HEK293 (cell line): ENCODE results near the gene RHBDF2.

Experiments used
- CTCF ChIA-PET: fragments of 350-600 bp; formaldehyde crosslinking; extraction: SDS; loops from one replicate; lab custom pipeline; 2021; ENCODE audit warnings: antibody characterized with exemption; lab: Yijun Ruan, JAX
- POLR2A ChIA-PET: fragments of 300-600 bp; formaldehyde crosslinking; extraction: SDS; loops from one replicate; lab custom pipeline; 2020; ENCODE audit warnings: antibody characterized with exemption, inconsistent platforms; lab: Yijun Ruan, JAX
- H3K27ac ChIP-seq: fragments of 200-500 bp; sonication (Bioruptor generic); 2 replicates; pipeline ENCODE4 v1.5.1; 2014; ENCODE audit warnings: low read depth, low read length, control low read depth, inconsistent platforms; ENCODE audit errors: extremely low read depth
- H3K36me3 ChIP-seq, 2 experiments: fragments of 200-500 bp in 1 of 2; sonication (Bioruptor generic) in 1 of 2; 1 replicate in 1 of 2; 2 replicates in 1 of 2; pipeline ENCODE4 v1.5.1; 2014 to 2017; ENCODE audit warnings: inconsistent platforms in 2 of 2, low read length in 2 of 2; ENCODE audit not compliant: control insufficient read depth in 2 of 2, insufficient read depth in 1 of 2
- H3K4me1 ChIP-seq: fragments of 200-500 bp; sonication (Bioruptor generic); 2 replicates; pipeline ENCODE4 v1.5.1; 2014; ENCODE audit warnings: mild to moderate bottlenecking, low read length, inconsistent platforms; ENCODE audit not compliant: control insufficient read depth, insufficient read depth
- H3K4me3 ChIP-seq: 2 replicates; pipeline ENCODE4 v1.5.1; 2011; ENCODE audit warnings: low read depth, mild to moderate bottlenecking, control low read depth, low read length, moderate library complexity
- H3K9me3 ChIP-seq: fragments of 200-500 bp; sonication (Bioruptor generic); 2 replicates; pipeline ENCODE4 v1.5.1; 2014; ENCODE audit warnings: low read depth, low read length, inconsistent platforms; ENCODE audit not compliant: control insufficient read depth, insufficient read depth
- BCL11A ChIP-seq: fragments of 450-650 bp; formaldehyde crosslinking; IDR thresholded peaks from 2 replicates; pipeline ENCODE4 v1.5.1; 2016; ENCODE audit warnings: low read depth, missing biosample characterization, missing genetic modification characterization
- HIC1 ChIP-seq: fragments of 450-650 bp; formaldehyde crosslinking; IDR thresholded peaks from 2 replicates; pipeline ENCODE4 v1.5.1; 2016; ENCODE audit warnings: missing biosample characterization, missing genetic modification characterization
- IKZF3 ChIP-seq: fragments of 450-650 bp; IDR thresholded peaks from 2 replicates; pipeline ENCODE4 v1.5.0; 2018; ENCODE audit warnings: missing biosample characterization, mild to moderate bottlenecking, missing genetic modification characterization, moderate library complexity
- PRDM4 ChIP-seq: fragments of 450-650 bp; formaldehyde crosslinking; IDR thresholded peaks from 2 replicates; pipeline ENCODE4 v1.5.1; 2017; ENCODE audit warnings: missing biosample characterization, missing genetic modification characterization
- RBAK ChIP-seq: fragments of 450-650 bp; formaldehyde crosslinking; IDR thresholded peaks from 2 replicates; pipeline ENCODE4 v1.5.1; 2016; ENCODE audit warnings: missing biosample characterization, missing genetic modification characterization
- SCRT1 ChIP-seq: fragments of 450-650 bp; formaldehyde crosslinking; IDR thresholded peaks from 2 replicates; pipeline ENCODE4 v1.5.1; 2016; ENCODE audit warnings: missing biosample characterization, missing genetic modification characterization, borderline replicate concordance
- YY1 ChIP-seq: fragments of 450-650 bp; formaldehyde crosslinking; IDR thresholded peaks from 2 replicates; pipeline ENCODE4 v1.5.1; 2018; ENCODE audit warnings: missing biosample characterization, missing genetic modification characterization
- ZBTB11 ChIP-seq: fragments of 450-650 bp; formaldehyde crosslinking; conservative IDR thresholded peaks from 2 replicates; pipeline ENCODE4 v1.5.1; 2016; ENCODE audit warnings: low read depth, missing biosample characterization, missing genetic modification characterization
- ZBTB48 ChIP-seq: fragments of 450-650 bp; formaldehyde crosslinking; IDR thresholded peaks from 2 replicates; pipeline ENCODE4 v1.5.1; 2016; ENCODE audit warnings: missing biosample characterization, missing genetic modification characterization
- ZFP3 ChIP-seq: fragments of 450-650 bp; formaldehyde crosslinking; IDR thresholded peaks from 2 replicates; pipeline ENCODE4 v1.5.1; 2016; ENCODE audit warnings: low read depth, missing biosample characterization, missing genetic modification characterization
- ZNF132 ChIP-seq: fragments of 450-650 bp; formaldehyde crosslinking; IDR thresholded peaks from 2 replicates; pipeline ENCODE4 v1.5.1; 2017; ENCODE audit warnings: missing biosample characterization, missing genetic modification characterization, borderline replicate concordance
- ZNF184 ChIP-seq: fragments of 450-650 bp; IDR thresholded peaks from 2 replicates; pipeline ENCODE4 v1.5.1; 2018; ENCODE audit warnings: missing biosample characterization, mild to moderate bottlenecking, missing genetic modification characterization
- ZNF19 ChIP-seq: fragments of 450-650 bp; formaldehyde crosslinking; IDR thresholded peaks from 2 replicates; pipeline ENCODE4; 2016; ENCODE audit warnings: missing biosample characterization, missing genetic modification characterization, low read depth
- ZNF221 ChIP-seq: fragments of 450-650 bp; formaldehyde crosslinking; IDR thresholded peaks from 2 replicates; pipeline ENCODE4 v1.5.1; 2017; ENCODE audit warnings: missing biosample characterization, missing genetic modification characterization, borderline replicate concordance
- ZNF223 ChIP-seq: fragments of 450-650 bp; formaldehyde crosslinking; IDR thresholded peaks from 2 replicates; pipeline ENCODE4 v1.5.1; 2016; ENCODE audit warnings: missing biosample characterization, missing genetic modification characterization
- ZNF248 ChIP-seq: fragments of 450-650 bp; formaldehyde crosslinking; IDR thresholded peaks from 2 replicates; pipeline ENCODE4 v1.5.1; 2017; ENCODE audit warnings: missing biosample characterization, missing genetic modification characterization
- ZNF426 ChIP-seq: fragments of 450-650 bp; formaldehyde crosslinking; IDR thresholded peaks from 2 replicates; pipeline ENCODE4 v1.5.1; 2017; ENCODE audit warnings: missing biosample characterization, missing genetic modification characterization, mild to moderate bottlenecking, inconsistent platforms, moderate library complexity
- ZNF449 ChIP-seq: fragments of 450-650 bp; formaldehyde crosslinking; IDR thresholded peaks from 2 replicates; pipeline ENCODE4 v1.5.1; 2017; ENCODE audit warnings: missing biosample characterization, mild to moderate bottlenecking, missing genetic modification characterization, moderate library complexity
- ZNF510 ChIP-seq: fragments of 450-650 bp; formaldehyde crosslinking; IDR thresholded peaks from 2 replicates; pipeline ENCODE4 v1.5.1; 2018; ENCODE audit warnings: mild to moderate bottlenecking, missing genetic modification characterization, missing biosample characterization; ENCODE audit not compliant: insufficient replicate concordance
- ZNF560 ChIP-seq: fragments of 450-650 bp; formaldehyde crosslinking; IDR thresholded peaks from 2 replicates; pipeline ENCODE4 v1.5.1; 2017; ENCODE audit warnings: missing biosample characterization, missing genetic modification characterization, borderline replicate concordance
- ZNF664 ChIP-seq: fragments of 450-650 bp; formaldehyde crosslinking; IDR thresholded peaks from 2 replicates; pipeline ENCODE4 v1.5.1; 2016; ENCODE audit warnings: missing biosample characterization, missing genetic modification characterization
- ZNF704 ChIP-seq: fragments of 450-650 bp; formaldehyde crosslinking; IDR thresholded peaks from 2 replicates; pipeline ENCODE4 v1.5.1; 2016; ENCODE audit warnings: missing biosample characterization, missing genetic modification characterization
- ZXDB ChIP-seq: fragments of 450-650 bp; formaldehyde crosslinking; IDR thresholded peaks from 2 replicates; pipeline ENCODE4 v1.5.1; 2016; ENCODE audit warnings: missing biosample characterization, missing genetic modification characterization

RHBDF2 gene

GRCh38 chr17:76529224-76530094 is 28.2 kb upstream of the RHBDF2 start:
- no peaks in the 10 kb centered on the region for H3K36me3 ChIP-seq
- H3K9me3 ChIP-seq: no peaks in the 10 kb centered on the region
- ChIA-PET CTCF (interaction anchor here (0.6 to 2.4 kb wide), 11 partner anchors 12 to 187 kb away, joined by 3 to 21 read pairs (median 3); no protein-coding TSS in a partner anchor), POLR2A (interaction anchor here (0.5 to 1.0 kb wide), 6 partner anchors 11 to 674 kb away, joined by 3 to 6 read pairs (median 6); partner anchors contain the start of gene WBP2)
- H3K27ac ChIP-seq: peak overlapping the region; percentile 71
- H3K4me3 ChIP-seq: no peak overlapping the region
- H3K4me1 ChIP-seq: peaks cover 19% of the 10 kb centered on the region
- TF ChIP-seq IKZF3: peak; percentile 70; the same call in 1 of the 2 replicates
- TF ChIP-seq ZXDB (tag by site-specific recombination): no peak
- no peak for TF ChIP-seq ZNF19 (tag by site-specific recombination)
- TF ChIP-seq ZNF426: no peak
- no peak for TF ChIP-seq RBAK
- TF ChIP-seq ZNF221 (tag by site-specific recombination): no peak
- TF ChIP-seq ZNF664 (tag by site-specific recombination): no peak
- TF ChIP-seq ZNF510 (tag by site-specific recombination): no peak
- peak; percentile 41; the same call in 1 of the 2 replicates for TF ChIP-seq ZNF449
- 0 out of 2 replicates have a peak, but pooled peaks have one; percentile 22 for TF ChIP-seq HIC1 (tag by site-specific recombination)
- peak; percentile 67 for TF ChIP-seq PRDM4 (tag by site-specific recombination)
- TF ChIP-seq YY1 (tag by site-specific recombination): no peak
- 0 out of 2 replicates have a peak, but pooled peaks have one; percentile 5 for TF ChIP-seq ZFP3 (tag by site-specific recombination)
- no peak for TF ChIP-seq ZNF132 (tag by site-specific recombination)
- no peak for TF ChIP-seq ZBTB11 (tag by site-specific recombination)
- no peak for TF ChIP-seq SCRT1 (tag by site-specific recombination)
- TF ChIP-seq ZNF248: no peak
- no peak for TF ChIP-seq ZNF223 (tag by site-specific recombination)
- TF ChIP-seq ZBTB48 (tag by site-specific recombination): peak; percentile 65
- no peak for TF ChIP-seq BCL11A (tag by site-specific recombination)
- no peak for TF ChIP-seq ZNF560
- no peak for TF ChIP-seq ZNF184
- no peak for TF ChIP-seq ZNF704 (tag by site-specific recombination)
